K562 (cell line): ENCODE data around the gene RGS19.

Experiments used
- ATF1 ChIP-seq, 2 experiments: fragments of 450-650 bp in 1 of 2; IDR thresholded peaks; 2 replicates each; pipeline ENCODE4 v1.6.1; 2016; ENCODE audit warnings: missing compliant biosample characterization in 1 of 2, missing genetic modification characterization in 1 of 2
- CCAR2 ChIP-seq: fragments of 200-400 bp; formaldehyde crosslinking; IDR thresholded peaks from 2 replicates; pipeline ENCODE4 v1.6.1; 2017; ENCODE audit warnings: mild to moderate bottlenecking, low read depth, low read length
- FOS ChIP-seq: IDR thresholded peaks from 3 replicates; pipeline ENCODE4 v1.6.1; 2011; ENCODE audit not compliant: insufficient read length; ENCODE audit errors: extremely low read depth
- HDAC6 ChIP-seq: IDR thresholded peaks from 2 replicates; pipeline ENCODE4 v1.6.1; 2012; ENCODE audit warnings: low read depth, mild to moderate bottlenecking, control low read depth, inconsistent platforms, low read length, moderate library complexity
- NFIX ChIP-seq: fragments of 250-450 bp; sonication (Bioruptor Pico); IDR thresholded peaks from 2 replicates; pipeline ENCODE4 v1.4.0; 2020; ENCODE audit warnings: low read depth, mild to moderate bottlenecking, moderate library complexity
- POLR2A ChIP-seq: fragments of 450-650 bp; conservative IDR thresholded peaks from 2 replicates; pipeline ENCODE4 v1.6.1; 2016
- POLR2AphosphoS5 ChIP-seq: IDR thresholded peaks from 2 replicates; pipeline ENCODE4 v1.6.1; 2011; ENCODE audit warnings: mild to moderate bottlenecking, low read depth, low read length, moderate library complexity; ENCODE audit not compliant: control insufficient read depth, insufficient read depth
- YY1 ChIP-seq, 3 experiments: IDR thresholded peaks; 2 replicates each; pipeline ENCODE4 v1.6.1; 2011; ENCODE audit warnings: low read length in 2 of 3, mild to moderate bottlenecking in 2 of 3, moderate library complexity in 2 of 3, borderline replicate concordance in 1 of 3, control low read depth in 1 of 3, low read depth in 1 of 3; ENCODE audit not compliant: insufficient read depth in 3 of 3, insufficient replicate concordance in 2 of 3, control insufficient read depth in 1 of 3, insufficient read length in 1 of 3; ENCODE audit errors: extremely low read depth in 1 of 3
- ZFP1 ChIP-seq: fragments of 450-650 bp; formaldehyde crosslinking; IDR thresholded peaks from 2 replicates; pipeline ENCODE4 v1.4.0; 2020; ENCODE audit warnings: mild to moderate bottlenecking, mixed read lengths
- ZFX ChIP-seq: sonication (generic); formaldehyde crosslinking; IDR thresholded peaks from 2 replicates; pipeline ENCODE4 v1.8.0; 2022; ENCODE audit warnings: mild to moderate bottlenecking, missing genetic modification reagents, moderate library complexity
- ZNF785 ChIP-seq: fragments of 250-450 bp; sonication (Bioruptor Pico); IDR thresholded peaks from 2 replicates; pipeline ENCODE4 v1.4.0; 2020; ENCODE audit warnings: mild to moderate bottlenecking
- TF ChIP-seq, protein P1 (sequence below), 3 experiments: IDR thresholded peaks in 2 of 3; conservative IDR thresholded peaks in 1 of 3; 2 replicates each; pipeline ENCODE4 v1.5.1; 2011 to 2012; ENCODE audit warnings: low read length in 3 of 3, mild to moderate bottlenecking in 3 of 3, control low read depth in 2 of 3, improper control_type of control experiment in 1 of 3, inconsistent platforms in 1 of 3, low read depth in 1 of 3, mixed read lengths in 1 of 3, moderate library complexity in 1 of 3; ENCODE audit not compliant: insufficient read depth in 2 of 3
- TF ChIP-seq, protein P2 (sequence below): fragments of 450-650 bp; IDR thresholded peaks from 2 replicates; pipeline ENCODE4 v1.6.1; 2016
- TF ChIP-seq, protein P3 (sequence below): sonication (generic); formaldehyde crosslinking; IDR thresholded peaks from 2 replicates; pipeline ENCODE4 v1.8.1; 2023; ENCODE audit warnings: missing genetic modification reagents, mild to moderate bottlenecking, borderline replicate concordance

DNA sequence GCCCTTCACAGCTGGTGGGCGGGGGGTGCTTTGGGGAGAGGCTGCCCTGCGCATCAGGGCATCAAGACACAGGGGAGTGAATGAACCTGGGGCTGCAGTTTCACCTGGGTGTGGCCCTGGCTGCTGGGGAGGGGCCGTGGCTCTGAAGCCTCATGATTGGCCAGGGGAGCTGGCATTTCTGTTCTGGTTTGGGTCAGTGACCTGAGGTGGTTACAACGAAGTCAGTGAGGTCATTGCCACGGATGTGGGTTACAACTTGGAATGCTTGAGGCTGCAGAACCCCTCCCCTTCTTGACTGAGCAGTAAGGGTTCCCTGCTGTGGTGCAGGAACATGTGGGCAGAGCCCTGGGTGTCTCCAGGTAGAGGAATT, 13.4 kb downstream of the RGS19 start:
- TF ChIP-seq, protein P1, sequence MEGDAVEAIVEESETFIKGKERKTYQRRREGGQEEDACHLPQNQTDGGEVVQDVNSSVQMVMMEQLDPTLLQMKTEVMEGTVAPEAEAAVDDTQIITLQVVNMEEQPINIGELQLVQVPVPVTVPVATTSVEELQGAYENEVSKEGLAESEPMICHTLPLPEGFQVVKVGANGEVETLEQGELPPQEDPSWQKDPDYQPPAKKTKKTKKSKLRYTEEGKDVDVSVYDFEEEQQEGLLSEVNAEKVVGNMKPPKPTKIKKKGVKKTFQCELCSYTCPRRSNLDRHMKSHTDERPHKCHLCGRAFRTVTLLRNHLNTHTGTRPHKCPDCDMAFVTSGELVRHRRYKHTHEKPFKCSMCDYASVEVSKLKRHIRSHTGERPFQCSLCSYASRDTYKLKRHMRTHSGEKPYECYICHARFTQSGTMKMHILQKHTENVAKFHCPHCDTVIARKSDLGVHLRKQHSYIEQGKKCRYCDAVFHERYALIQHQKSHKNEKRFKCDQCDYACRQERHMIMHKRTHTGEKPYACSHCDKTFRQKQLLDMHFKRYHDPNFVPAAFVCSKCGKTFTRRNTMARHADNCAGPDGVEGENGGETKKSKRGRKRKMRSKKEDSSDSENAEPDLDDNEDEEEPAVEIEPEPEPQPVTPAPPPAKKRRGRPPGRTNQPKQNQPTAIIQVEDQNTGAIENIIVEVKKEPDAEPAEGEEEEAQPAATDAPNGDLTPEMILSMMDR (IDR thresholded peaks at IDR 0.05 in 2 of 3, conservative IDR thresholded peaks at IDR 0.05 in 1 of 3; ENCODE audit: insufficient read depth in 2 of 3, low read depth in 1 of 3, low read length in 3 of 3) = no peak
- TF ChIP-seq FOS = no peak
- no peak for TF ChIP-seq HDAC6
- no peak for TF ChIP-seq ZFX
- TF ChIP-seq, protein P2, sequence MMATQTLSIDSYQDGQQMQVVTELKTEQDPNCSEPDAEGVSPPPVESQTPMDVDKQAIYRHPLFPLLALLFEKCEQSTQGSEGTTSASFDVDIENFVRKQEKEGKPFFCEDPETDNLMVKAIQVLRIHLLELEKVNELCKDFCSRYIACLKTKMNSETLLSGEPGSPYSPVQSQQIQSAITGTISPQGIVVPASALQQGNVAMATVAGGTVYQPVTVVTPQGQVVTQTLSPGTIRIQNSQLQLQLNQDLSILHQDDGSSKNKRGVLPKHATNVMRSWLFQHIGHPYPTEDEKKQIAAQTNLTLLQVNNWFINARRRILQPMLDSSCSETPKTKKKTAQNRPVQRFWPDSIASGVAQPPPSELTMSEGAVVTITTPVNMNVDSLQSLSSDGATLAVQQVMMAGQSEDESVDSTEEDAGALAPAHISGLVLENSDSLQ = peak; percentile 79
- TF ChIP-seq, protein P3, sequence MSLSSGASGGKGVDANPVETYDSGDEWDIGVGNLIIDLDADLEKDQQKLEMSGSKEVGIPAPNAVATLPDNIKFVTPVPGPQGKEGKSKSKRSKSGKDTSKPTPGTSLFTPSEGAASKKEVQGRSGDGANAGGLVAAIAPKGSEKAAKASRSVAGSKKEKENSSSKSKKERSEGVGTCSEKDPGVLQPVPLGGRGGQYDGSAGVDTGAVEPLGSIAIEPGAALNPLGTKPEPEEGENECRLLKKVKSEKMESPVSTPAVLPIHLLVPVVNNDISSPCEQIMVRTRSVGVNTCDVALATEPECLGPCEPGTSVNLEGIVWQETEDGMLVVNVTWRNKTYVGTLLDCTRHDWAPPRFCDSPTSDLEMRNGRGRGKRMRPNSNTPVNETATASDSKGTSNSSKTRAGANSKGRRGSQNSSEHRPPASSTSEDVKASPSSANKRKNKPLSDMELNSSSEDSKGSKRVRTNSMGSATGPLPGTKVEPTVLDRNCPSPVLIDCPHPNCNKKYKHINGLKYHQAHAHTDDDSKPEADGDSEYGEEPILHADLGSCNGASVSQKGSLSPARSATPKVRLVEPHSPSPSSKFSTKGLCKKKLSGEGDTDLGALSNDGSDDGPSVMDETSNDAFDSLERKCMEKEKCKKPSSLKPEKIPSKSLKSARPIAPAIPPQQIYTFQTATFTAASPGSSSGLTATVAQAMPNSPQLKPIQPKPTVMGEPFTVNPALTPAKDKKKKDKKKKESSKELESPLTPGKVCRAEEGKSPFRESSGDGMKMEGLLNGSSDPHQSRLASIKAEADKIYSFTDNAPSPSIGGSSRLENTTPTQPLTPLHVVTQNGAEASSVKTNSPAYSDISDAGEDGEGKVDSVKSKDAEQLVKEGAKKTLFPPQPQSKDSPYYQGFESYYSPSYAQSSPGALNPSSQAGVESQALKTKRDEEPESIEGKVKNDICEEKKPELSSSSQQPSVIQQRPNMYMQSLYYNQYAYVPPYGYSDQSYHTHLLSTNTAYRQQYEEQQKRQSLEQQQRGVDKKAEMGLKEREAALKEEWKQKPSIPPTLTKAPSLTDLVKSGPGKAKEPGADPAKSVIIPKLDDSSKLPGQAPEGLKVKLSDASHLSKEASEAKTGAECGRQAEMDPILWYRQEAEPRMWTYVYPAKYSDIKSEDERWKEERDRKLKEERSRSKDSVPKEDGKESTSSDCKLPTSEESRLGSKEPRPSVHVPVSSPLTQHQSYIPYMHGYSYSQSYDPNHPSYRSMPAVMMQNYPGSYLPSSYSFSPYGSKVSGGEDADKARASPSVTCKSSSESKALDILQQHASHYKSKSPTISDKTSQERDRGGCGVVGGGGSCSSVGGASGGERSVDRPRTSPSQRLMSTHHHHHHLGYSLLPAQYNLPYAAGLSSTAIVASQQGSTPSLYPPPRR = no peak
- no peak for TF ChIP-seq POLR2AphosphoS5
- TF ChIP-seq POLR2A = no peak
- no peak for TF ChIP-seq YY1 (IDR thresholded peaks at IDR 0.05; ENCODE audit: borderline replicate concordance in 1 of 3, control insufficient read depth in 1 of 3, extremely low read depth in 1 of 3, insufficient read depth in 3 of 3, insufficient read length in 1 of 3, insufficient replicate concordance in 2 of 3, low read depth in 1 of 3, low read length in 2 of 3)
- no peak for TF ChIP-seq CCAR2
- no peak for TF ChIP-seq ZNF785
- no peak for TF ChIP-seq ATF1 (CRISPR knock-in tag; IDR thresholded peaks at IDR 0.05)
- TF ChIP-seq ATF1 (tag; IDR thresholded peaks at IDR 0.05) = no peak
- no peak for TF ChIP-seq NFIX
- TF ChIP-seq ZFP1 (CRISPR knock-in tag) = no peak
